Lung (tissue), 12 donors: ENCODE measurements around the gene MX1. TPM values are rescaled to one million over a fixed set of nuclear protein-coding genes. Genes with fewer than 3 reads are reported as not detected.

Source experiments
- ATAC-seq: fragments of 200-7000 bp; cut with Tn5 transposase; one replicate; pipeline ENCODE4 v1.9.1; 2020; ENCODE audit warnings: moderate number of reproducible peaks; ENCODE audit not compliant: insufficient read depth, low FRiP score
- DNase-seq, 3 donors: peaks; one replicate each; pipeline ENCODE4 v3.0.0-alpha.2; 2013 to 2017
- H3K27ac ChIP-seq, 2 donors: one replicate each; pipeline ENCODE4 v1.5.1; 2013; ENCODE audit warnings: mild to moderate bottlenecking in 2 of 2, moderate library complexity in 2 of 2, control low read depth in 1 of 2, inconsistent platforms in 1 of 2, low read depth in 1 of 2, low read length in 1 of 2
- H3K27me3 ChIP-seq, 3 donors: one replicate each; pipeline ENCODE4 v1.5.1; 2013; ENCODE audit warnings: low read length in 2 of 3; ENCODE audit not compliant: control insufficient read depth in 3 of 3, insufficient read depth in 3 of 3
- H3K36me3 ChIP-seq, 4 donors: one replicate each; pipeline ENCODE4 v1.5.1; 2013; ENCODE audit warnings: low read length in 4 of 4, mild to moderate bottlenecking in 1 of 4, moderate library complexity in 1 of 4; ENCODE audit not compliant: control insufficient read depth in 4 of 4, insufficient read depth in 4 of 4
- H3K4me1 ChIP-seq, 5 donors: one replicate each; pipeline ENCODE4 v1.5.1; 2013; ENCODE audit warnings: low read length in 5 of 5, mild to moderate bottlenecking in 2 of 5, moderate library complexity in 1 of 5; ENCODE audit not compliant: control insufficient read depth in 5 of 5, insufficient read depth in 5 of 5
- H3K4me3 ChIP-seq: one replicate; pipeline ENCODE4 v1.5.1; 2013; ENCODE audit warnings: mild to moderate bottlenecking, control low read depth, moderate library complexity
- H3K9ac ChIP-seq, 2 donors: one replicate each; pipeline ENCODE4 v1.5.1; 2013; ENCODE audit warnings: low read length in 2 of 2, control low read depth in 1 of 2; ENCODE audit not compliant: insufficient read depth in 1 of 2
- H3K9me3 ChIP-seq, 4 donors: one replicate each; pipeline ENCODE4 v1.5.1; 2013; ENCODE audit warnings: low read length in 3 of 4, mild to moderate bottlenecking in 1 of 4, moderate library complexity in 1 of 4; ENCODE audit not compliant: control insufficient read depth in 4 of 4, insufficient read depth in 3 of 4
- CTCF ChIP-seq: IDR thresholded peaks from 2 replicates; pipeline ENCODE4 v1.5.1; 2012; ENCODE audit warnings: mild to moderate bottlenecking; ENCODE audit errors: control extremely low read depth, extremely low read depth
- WGBS, 2 donors: extraction: QIAGEN DNeasy Blood & Tissue Kit; methylation state at CpG; one replicate each; pipeline ENCODE4 v1.1.7; 2013; 5-methylcytosine and 5-hydroxymethylcytosine counted together
- polyA plus RNA-seq, 2 donors: library from polyadenylated mRNA; stranded (reverse); fragments of 200-250 nt; gene quantifications; one replicate each; pipeline ENCODE4 v1.2.1, GENCODE V29; 2013
- total RNA-seq, 2 donors: library from RNA; depleted of rRNA in 1 of 2; stranded (reverse); fragments of >200 nt in 1 of 2; gene quantifications; one replicate each; pipeline ENCODE4 v1.2.1, GENCODE V29; 2014 to 2021
- donor health status: control.
- donor health status: control.
- donor health status: Bipolar disorder and iron deficiency.
- donor health status: healthy.
- donor health status: DM: yes; HTN: yes; CAD: no.

MX1 gene
- total and polyA plus RNA-seq, 4 donors, result 18.9 to 43.5 (median 31.3) TPM

DNA sequence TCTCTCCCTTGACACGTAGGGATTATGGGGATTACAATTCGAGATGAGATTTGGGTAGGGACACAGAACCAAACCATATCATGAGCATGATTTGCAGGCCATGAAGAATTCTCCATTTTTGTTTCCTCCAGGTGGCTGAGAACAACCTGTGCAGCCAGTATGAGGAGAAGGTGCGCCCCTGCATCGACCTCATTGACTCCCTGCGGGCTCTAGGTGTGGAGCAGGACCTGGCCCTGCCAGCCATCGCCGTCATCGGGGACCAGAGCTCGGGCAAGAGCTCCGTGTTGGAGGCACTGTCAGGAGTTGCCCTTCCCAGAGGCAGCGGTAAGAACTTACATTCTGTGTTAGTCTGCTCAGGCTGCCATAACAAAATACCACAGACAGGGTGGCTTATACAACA lies 9.7 kb downstream of the MX1 start:
- Histone ChIP-seq H3K9ac (no peak overlapping the region), H3K4me3 (no peak overlapping the region), H3K36me3 (peaks cover 2 to 48% (median 10%) of the 10 kb centered on the region in 4 donors), H3K4me1 (peaks cover 0 to 4% (median 0%) of the 10 kb centered on the region in 5 donors), H3K27ac (no peak overlapping the region), H3K9me3 (peaks cover 0 to 4% (median 0%) of the 10 kb centered on the region in 4 donors), H3K27me3 (no peaks in the 10 kb centered on the region)
- DNase-seq (no peak), ATAC-seq (no peak)
- no peak for TF ChIP-seq CTCF
- WGBS, 2 donors, result 96 to 97% methylated on average over 11 of the region's 11 CpGs

- Histone ChIP-seq H3K4me1 (peaks cover 0 to 4% (median 0%) of the 10 kb centered on the region in 5 donors), H3K36me3 (peaks cover 2 to 50% (median 10%) of the 10 kb centered on the region in 4 donors), H3K9me3 (peaks cover 0 to 4% (median 0%) of the 10 kb centered on the region in 4 donors), H3K9ac (no peak overlapping the region), H3K4me3 (no peak overlapping the region), H3K27ac (no peak overlapping the region), H3K27me3 (no peaks in the 10 kb centered on the region)
- ATAC-seq (no peak), DNase-seq (no peak)
- TF ChIP-seq CTCF, result no peak
- WGBS, 2 donors, result 60 to 71% methylated on average over 2 of the region's 2 CpGs
Measured at GRCh38 chr21:41437729-41438128, 11.7 kb downstream of the MX1 start.

GRCh38 chr21:41438425-41439113 lies 12.5 kb downstream of the MX1 start:
- Histone ChIP-seq H3K27me3 (no peaks in the 10 kb centered on the region), H3K4me3 (no peak overlapping the region), H3K27ac (no peak overlapping the region), H3K9ac (no peak overlapping the region), H3K9me3 (peaks cover 0 to 4% (median 0%) of the 10 kb centered on the region in 4 donors), H3K36me3 (peaks cover 2 to 46% (median 9%) of the 10 kb centered on the region in 4 donors), H3K4me1 (no peaks in the 10 kb centered on the region)
- WGBS, 2 donors, result 89 to 97% methylated on average over 13 of the region's 13 CpGs
- no peak for TF ChIP-seq CTCF
- DNase-seq (no peak), ATAC-seq (no peak)

DNA sequence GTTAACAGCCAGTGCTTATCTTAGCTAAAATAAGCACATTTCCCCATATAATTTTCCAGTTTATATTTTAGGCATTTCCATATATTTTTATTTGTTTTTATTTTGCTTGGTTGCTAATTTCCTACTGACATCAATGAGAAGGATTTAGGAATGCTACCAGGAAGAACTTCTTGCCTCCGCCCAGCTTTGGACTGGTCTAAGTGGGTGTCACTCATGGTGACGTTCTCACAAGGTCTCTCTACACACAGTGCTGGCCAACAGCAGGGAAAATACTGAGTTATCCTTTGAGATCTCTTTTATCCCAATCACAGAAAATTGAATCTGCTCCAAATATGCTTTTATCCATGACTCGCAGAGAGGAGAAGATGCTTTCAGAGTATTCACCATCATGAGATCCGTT lies 13.2 kb downstream of the MX1 start:
- TF ChIP-seq CTCF, result no peak
- 72 to 97% methylated on average over 4 of the region's 4 CpGs for WGBS, 2 donors
- no peak overlapping the region for H3K4me3 ChIP-seq
- H3K9ac ChIP-seq, result no peak overlapping the region
- peaks cover 0 to 4% (median 0%) of the 10 kb centered on the region in 4 donors for H3K9me3 ChIP-seq
- no peak overlapping the region for H3K27ac ChIP-seq
- ATAC-seq (no peak), DNase-seq (no peak)
- peaks cover 2 to 49% (median 10%) of the 10 kb centered on the region in 4 donors for H3K36me3 ChIP-seq
- no peaks in the 10 kb centered on the region for H3K27me3 ChIP-seq
- H3K4me1 ChIP-seq, result no peaks in the 10 kb centered on the region
